ENCODE data around the gene ARL4D.

DNA sequence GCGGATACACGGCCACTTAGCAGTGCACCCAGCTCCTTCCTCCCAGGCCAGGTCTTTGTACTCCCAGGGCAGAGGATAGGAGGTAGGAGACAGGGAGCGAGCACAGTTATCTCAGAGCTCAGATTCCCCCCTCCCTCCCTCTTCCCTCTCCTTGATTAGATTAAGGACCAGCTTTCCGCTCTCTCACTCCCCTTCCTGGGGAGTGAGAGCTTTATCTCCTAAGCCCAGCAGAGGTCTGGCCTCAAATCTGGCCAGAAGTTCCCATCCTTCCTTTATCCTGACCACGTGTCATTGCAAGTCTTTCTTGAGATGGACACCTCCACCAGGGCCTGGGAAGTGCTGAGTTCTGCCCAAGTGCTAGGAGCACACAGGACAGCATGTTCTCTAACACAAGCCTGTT is 5.1 kb downstream of the ARL4D start:
- TF ChIP-seq EZH2 (IDR thresholded peaks at IDR 0.05; ENCODE audit: borderline replicate concordance) (no peak), EZH2phosphoT487 (IDR thresholded peaks at IDR 0.05; ENCODE audit: low read depth, severe bottlenecking, unreplicated experiment) (no peak)
- TF ChIP-seq, protein P1, sequence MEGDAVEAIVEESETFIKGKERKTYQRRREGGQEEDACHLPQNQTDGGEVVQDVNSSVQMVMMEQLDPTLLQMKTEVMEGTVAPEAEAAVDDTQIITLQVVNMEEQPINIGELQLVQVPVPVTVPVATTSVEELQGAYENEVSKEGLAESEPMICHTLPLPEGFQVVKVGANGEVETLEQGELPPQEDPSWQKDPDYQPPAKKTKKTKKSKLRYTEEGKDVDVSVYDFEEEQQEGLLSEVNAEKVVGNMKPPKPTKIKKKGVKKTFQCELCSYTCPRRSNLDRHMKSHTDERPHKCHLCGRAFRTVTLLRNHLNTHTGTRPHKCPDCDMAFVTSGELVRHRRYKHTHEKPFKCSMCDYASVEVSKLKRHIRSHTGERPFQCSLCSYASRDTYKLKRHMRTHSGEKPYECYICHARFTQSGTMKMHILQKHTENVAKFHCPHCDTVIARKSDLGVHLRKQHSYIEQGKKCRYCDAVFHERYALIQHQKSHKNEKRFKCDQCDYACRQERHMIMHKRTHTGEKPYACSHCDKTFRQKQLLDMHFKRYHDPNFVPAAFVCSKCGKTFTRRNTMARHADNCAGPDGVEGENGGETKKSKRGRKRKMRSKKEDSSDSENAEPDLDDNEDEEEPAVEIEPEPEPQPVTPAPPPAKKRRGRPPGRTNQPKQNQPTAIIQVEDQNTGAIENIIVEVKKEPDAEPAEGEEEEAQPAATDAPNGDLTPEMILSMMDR (IDR thresholded peaks at IDR 0.05; ENCODE audit: poor library complexity), result no peak
